Activated CD4-positive, alpha-beta memory T cell treated with anti-CD3 and anti-CD28 coated beads for 36 hours (primary cell): ENCODE results near the gene S100A8. TPM values are rescaled to one million over a fixed set of nuclear protein-coding genes. Genes with fewer than 3 reads are reported as not detected.

Experiments
- CTCF ChIA-PET: fragments of 350-600 bp; sonication (Branson Sonifier 250); formaldehyde crosslinking; loops from one replicate; lab custom pipeline; 2021; ENCODE audit warnings: antibody characterized with exemption, inconsistent platforms; lab: Charles Lee
- POLR2A ChIA-PET: fragments of 350-600 bp; sonication (Branson Sonifier 250); formaldehyde crosslinking; loops from one replicate; lab custom pipeline; 2021; ENCODE audit warnings: antibody characterized with exemption; lab: Charles Lee
- DNase-seq: peaks from one replicate; pipeline ENCODE4 v3.0.0-alpha.2; 2020
- H3K27ac Mint-ChIP-seq: one replicate; pipeline ENCODE4 v1.8.0; 2021; ENCODE audit warnings: mixed read lengths
- H3K27me3 Mint-ChIP-seq: one replicate; pipeline ENCODE4 v1.8.0; 2021; ENCODE audit warnings: mixed read lengths
- H3K36me3 Mint-ChIP-seq: one replicate; pipeline ENCODE4 v1.8.0; 2021; ENCODE audit warnings: mixed read lengths
- H3K4me1 Mint-ChIP-seq: one replicate; pipeline ENCODE4 v1.8.0; 2021; ENCODE audit warnings: low read depth, mixed read lengths
- H3K4me3 Mint-ChIP-seq: one replicate; pipeline ENCODE4 v1.8.0; 2021; ENCODE audit warnings: mild to moderate bottlenecking, mixed read lengths
- H3K9me3 Mint-ChIP-seq: one replicate; pipeline ENCODE4 v1.8.0; 2021; ENCODE audit warnings: mixed read lengths
- intact Hi-C: fragments of 100-400 bp; cut with micrococcal nuclease; formaldehyde crosslinking; loops from one replicate; pipeline ENCODE4 v1.15.1; 2023
- total RNA-seq, 2 experiments: library from RNA; stranded (reverse); gene quantifications; one replicate each; pipeline ENCODE4 v1.2.3, GENCODE V29; 2021

S100A8 gene
- total RNA-seq, 2 experiments from 2014 or later = not detected

- intact Hi-C loops = no loop called here
- Mint-ChIP-seq H3K4me1 (peaks cover 13% of the 10 kb centered on the region), H3K27me3 (no peaks in the 10 kb centered on the region), H3K9me3 (no peaks in the 10 kb centered on the region), H3K4me3 (no peak overlapping the region), H3K27ac (no peak overlapping the region), H3K36me3 (no peaks in the 10 kb centered on the region)
- no peak for DNase-seq
- ChIA-PET CTCF (interaction anchor here (1.5 to 8.2 kb wide), 2 partner anchors 11 to 138 kb away, joined by 3 to 186 read pairs; no protein-coding TSS in a partner anchor), POLR2A (no interaction called here)
Measured at GRCh38 chr1:153357076-153357852, 33.6 kb downstream of the S100A8 start.

GRCh38 chr1:153356392-153357075 lies 34.3 kb downstream of the S100A8 start:
- H3K27ac Mint-ChIP-seq = no peak overlapping the region
- H3K36me3 Mint-ChIP-seq = no peaks in the 10 kb centered on the region
- H3K27me3 Mint-ChIP-seq = no peaks in the 10 kb centered on the region
- ChIA-PET POLR2A (no interaction called here), CTCF (interaction anchor here (1.4 to 8.2 kb wide), 2 partner anchors 47 to 139 kb away, joined by 11 to 186 read pairs; no protein-coding TSS in a partner anchor)
- no peaks in the 10 kb centered on the region for H3K9me3 Mint-ChIP-seq
- no peak overlapping the region for H3K4me3 Mint-ChIP-seq
- DNase-seq = no peak
- intact Hi-C loops = no loop called here
- peaks cover 13% of the 10 kb centered on the region for H3K4me1 Mint-ChIP-seq

DNA sequence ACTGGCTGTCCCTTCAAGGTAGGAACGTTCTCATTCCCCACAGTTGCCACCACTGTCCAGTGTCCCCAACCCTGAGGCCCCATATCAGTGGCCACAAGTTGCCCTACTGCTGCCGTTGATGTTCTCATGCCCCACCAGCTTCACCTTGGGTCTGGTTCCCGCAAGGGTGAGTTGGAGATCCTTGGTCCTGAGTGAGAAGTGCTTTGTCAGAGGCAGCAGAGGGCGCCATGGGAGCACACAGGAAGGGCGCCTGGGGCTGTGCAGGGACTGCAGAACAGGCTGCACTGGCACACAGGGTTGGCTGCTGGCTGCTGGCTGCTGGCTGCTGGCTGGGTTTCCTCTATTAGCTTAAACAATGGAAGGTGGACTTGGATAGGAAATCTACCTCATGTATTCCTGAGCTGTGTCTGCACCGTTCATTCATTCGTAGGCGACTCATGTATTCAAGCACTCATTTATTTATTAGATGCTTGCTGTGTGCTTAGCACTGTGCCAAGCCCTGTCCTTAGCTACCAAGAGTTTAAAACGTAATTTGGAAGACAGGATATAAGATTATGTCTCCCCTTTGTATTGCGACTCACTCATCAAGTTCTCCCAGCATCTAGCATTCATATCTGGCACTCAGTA lies 35.3 kb downstream of the S100A8 start:
- no peaks in the 10 kb centered on the region for H3K36me3 Mint-ChIP-seq
- ChIA-PET CTCF (interaction anchor here (0.6 to 8.2 kb wide), 10 partner anchors 9 to 155 kb away, joined by 3 to 186 read pairs (median 4); no protein-coding TSS in a partner anchor), POLR2A (no interaction called here)
- H3K4me1 Mint-ChIP-seq = peaks cover 13% of the 10 kb centered on the region
- no peak overlapping the region for H3K27ac Mint-ChIP-seq
- no peak overlapping the region for H3K4me3 Mint-ChIP-seq
- peak; percentile 61 for DNase-seq
- H3K27me3 Mint-ChIP-seq = peaks cover 2% of the 10 kb centered on the region
- no peaks in the 10 kb centered on the region for H3K9me3 Mint-ChIP-seq
- intact Hi-C loops = no loop called here

GRCh38 chr1:153354515-153355193 lies 36.2 kb downstream of the S100A8 start:
- peaks cover 4% of the 10 kb centered on the region for H3K27me3 Mint-ChIP-seq
- POLR2A ChIA-PET = no interaction called here
- no peaks in the 10 kb centered on the region for H3K36me3 Mint-ChIP-seq
- peaks cover 13% of the 10 kb centered on the region for H3K4me1 Mint-ChIP-seq
- H3K9me3 Mint-ChIP-seq = no peaks in the 10 kb centered on the region
- intact Hi-C loops = no loop called here
- no peak overlapping the region for H3K4me3 Mint-ChIP-seq
- H3K27ac Mint-ChIP-seq = no peak overlapping the region
- CTCF ChIA-PET = interaction anchor here (0.6 to 8.2 kb wide), 8 partner anchors 9 to 144 kb away, joined by 3 to 186 read pairs (median 8); no protein-coding TSS in a partner anchor
- no peak for DNase-seq

- no peak for DNase-seq
- peaks cover 13% of the 10 kb centered on the region for H3K4me1 Mint-ChIP-seq
- H3K4me3 Mint-ChIP-seq = no peak overlapping the region
- ChIA-PET POLR2A (interaction anchor here (0.6 kb wide), 1 partner anchor 144 kb away, joined by 3 read pairs; no protein-coding TSS in a partner anchor), CTCF (interaction anchor here (0.8 to 8.2 kb wide), 15 partner anchors 8 to 219 kb away, joined by 3 to 186 read pairs (median 3); no protein-coding TSS in a partner anchor)
- no peaks in the 10 kb centered on the region for H3K9me3 Mint-ChIP-seq
- peaks cover 7% of the 10 kb centered on the region for H3K27me3 Mint-ChIP-seq
- intact Hi-C loops = no loop called here
- H3K36me3 Mint-ChIP-seq = no peaks in the 10 kb centered on the region
- H3K27ac Mint-ChIP-seq = no peak overlapping the region
Measured at GRCh38 chr1:153353226-153353947, 37.5 kb downstream of the S100A8 start.

- no peaks in the 10 kb centered on the region for H3K36me3 Mint-ChIP-seq
- DNase-seq = peak; percentile 75
- ChIA-PET CTCF (interaction anchor here (0.6 to 8.2 kb wide), 23 partner anchors 9 to 220 kb away, joined by 3 to 186 read pairs (median 3); no protein-coding TSS in a partner anchor), POLR2A (no interaction called here)
- H3K27ac Mint-ChIP-seq = no peak overlapping the region
- peaks cover 7% of the 10 kb centered on the region for H3K27me3 Mint-ChIP-seq
- peaks cover 6% of the 10 kb centered on the region for H3K4me1 Mint-ChIP-seq
- H3K4me3 Mint-ChIP-seq = no peak overlapping the region
- intact Hi-C loops = loop anchor here (1.0 kb wide), 2 partner anchors 52 to 143 kb away; no protein-coding TSS in a partner anchor
- H3K9me3 Mint-ChIP-seq = no peaks in the 10 kb centered on the region
Measured at GRCh38 chr1:153352523-153352922, 38.4 kb downstream of the S100A8 start.

- Mint-ChIP-seq H3K27me3 (peaks cover 14% of the 10 kb centered on the region), H3K4me1 (peaks cover 13% of the 10 kb centered on the region), H3K4me3 (no peak overlapping the region), H3K9me3 (no peaks in the 10 kb centered on the region), H3K27ac (no peak overlapping the region), H3K36me3 (no peaks in the 10 kb centered on the region)
- POLR2A ChIA-PET = no interaction called here
- no peak for DNase-seq
- CTCF ChIA-PET = interaction anchor here (1.2 to 8.2 kb wide), 2 partner anchors 119 to 145 kb away, joined by 3 to 186 read pairs; no protein-coding TSS in a partner anchor
- intact Hi-C loops = no loop called here
Measured at GRCh38 chr1:153350321-153350957, 40.4 kb downstream of the S100A8 start.

DNA sequence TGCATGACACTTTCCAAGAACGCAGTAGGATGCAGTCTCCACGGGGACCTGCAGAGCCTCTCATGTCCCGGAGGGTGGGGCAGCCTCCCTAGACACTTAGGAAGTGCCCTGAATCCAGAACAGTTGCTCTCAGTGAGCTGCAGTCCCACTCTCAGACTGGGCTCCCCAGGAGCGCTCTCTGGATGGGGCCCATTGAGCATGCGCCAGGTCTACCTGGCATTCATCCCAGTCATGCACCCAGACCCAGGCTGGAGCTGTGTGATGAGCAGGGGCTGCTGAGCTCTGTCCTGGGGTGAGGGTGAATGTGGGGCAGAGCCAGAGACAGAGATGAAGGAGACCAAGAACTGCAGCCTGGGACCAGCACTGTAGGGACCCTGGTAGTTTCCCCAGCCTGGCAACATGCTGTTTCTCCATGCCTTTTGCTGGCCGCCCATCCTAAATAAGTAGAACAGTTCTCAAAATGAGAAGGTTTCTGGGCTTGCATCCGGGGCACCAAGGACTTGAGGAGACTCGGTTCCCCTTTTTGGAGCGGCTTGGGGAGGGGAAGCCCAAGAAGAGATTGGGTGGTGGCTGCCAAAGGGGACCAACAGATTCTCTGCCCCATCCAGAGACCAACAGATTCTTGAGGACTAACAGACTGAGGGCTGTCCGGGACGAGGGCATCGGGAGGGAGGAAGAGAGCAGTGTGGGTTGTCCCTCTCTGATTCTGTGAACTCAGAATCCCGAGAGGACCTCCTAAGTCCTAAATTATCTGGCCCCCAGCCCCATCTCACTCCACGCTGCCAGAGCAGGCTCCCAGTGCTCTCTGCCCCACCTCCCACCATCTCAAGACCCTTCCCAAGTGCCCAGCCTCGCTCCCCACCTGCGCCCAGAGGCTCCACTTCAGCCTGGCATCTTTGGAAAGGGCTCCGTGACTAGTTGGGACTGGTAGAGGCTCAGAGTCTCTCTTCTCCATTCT lies 41.2 kb downstream of the S100A8 start:
- Mint-ChIP-seq H3K27ac (no peak overlapping the region), H3K9me3 (no peaks in the 10 kb centered on the region), H3K27me3 (peaks cover 14% of the 10 kb centered on the region), H3K4me3 (no peak overlapping the region), H3K36me3 (no peaks in the 10 kb centered on the region), H3K4me1 (peaks cover 18% of the 10 kb centered on the region)
- ChIA-PET CTCF (no interaction called here), POLR2A (no interaction called here)
- DNase-seq = no peak
- intact Hi-C loops = no loop called here

GRCh38 chr1:153348511-153349362 lies 42.1 kb downstream of the S100A8 start, which contains the start of gene PGLYRP4:
TSS of gene PGLYRP4 (minus strand) at chr1:153348841. CDS start at chr1:153347932, 909 bp downstream.
- no peak for DNase-seq
- Mint-ChIP-seq H3K36me3 (no peaks in the 10 kb centered on the region), H3K4me3 (no peak within 1 kb of the TSS), H3K27me3 (peaks cover 19% of the 10 kb centered on the region), H3K4me1 (peaks cover 23% of the 10 kb centered on the region), H3K27ac (no peak within 1 kb of the TSS), H3K9me3 (no peaks in the 10 kb centered on the region)
- POLR2A ChIA-PET = no interaction called here
- intact Hi-C loops = no loop called here
- CTCF ChIA-PET = no interaction called here
